Lower leg skin (tissue), 4 donors: ENCODE data around the gene IGFL1. TPM values are rescaled to one million over a fixed set of nuclear protein-coding genes. Genes with fewer than 3 reads are reported as not detected.
A peak's percentile ranks its signal among the peaks of the same experiment; 100 is the strongest.

ENCODE experiments used
- DNase-seq, 2 donors: peaks; one replicate each; pipeline ENCODE4 v3.0.0-alpha.2; 2019; ENCODE audit warnings: low spot score in 2 of 2
- H3K4me3 ChIP-seq: fragments of 200-600 bp; sonication (generic); 2 replicates; pipeline ENCODE4 v1.5.1; 2017; ENCODE audit warnings: mild to moderate bottlenecking, low read depth; ENCODE audit not compliant: poor library complexity, severe bottlenecking
- CTCF ChIP-seq, 3 donors: fragments of 450-650 bp; IDR thresholded peaks; one replicate each; pipeline ENCODE4 v1.5.1; 2016; ENCODE audit warnings: antibody characterized with exemption in 3 of 3, mild to moderate bottlenecking in 3 of 3, moderate library complexity in 2 of 3
- POLR2A ChIP-seq, 2 donors: fragments of 450-650 bp; IDR thresholded peaks; one replicate each; pipeline ENCODE4 v1.6.1; 2016 to 2017; ENCODE audit warnings: antibody characterized with exemption in 2 of 2, mild to moderate bottlenecking in 1 of 2, moderate library complexity in 1 of 2
- WGBS, 2 donors: methylation state at CpG; one replicate each; pipeline ENCODE4 v1.1.5; 2018; 5-methylcytosine and 5-hydroxymethylcytosine counted together
- intact Hi-C: fragments of 100-400 bp; cut with DNase I; formaldehyde crosslinking; loops from one replicate; pipeline ENCODE4 v1.15.0; 2023; ENCODE audit warnings: low total_unique reads
- total RNA-seq, 4 donors: library from RNA; depleted of rRNA; stranded (reverse); fragments of >200 nt; gene quantifications; one replicate each; pipeline ENCODE4 v1.1.0, GENCODE V29; 2016

IGFL1 gene
- total RNA-seq, 4 donors from 2014 or later = 0.55 to 0.88 TPM; not detected in 2

GRCh38 chr19:46198756-46199155, 30.8 kb upstream of the IGFL1 start:
- H3K4me3 ChIP-seq = no peak overlapping the region
- 49 to 54% methylated on average over 3 of the region's 3 CpGs for WGBS, 2 donors
- intact Hi-C loops = no loop called here
- no peak for TF ChIP-seq CTCF (IDR thresholded peaks at IDR 0.05)
- no peak for DNase-seq

- WGBS, 2 donors = 36 to 47% methylated on average over 16 of the region's 16 CpGs
- intact Hi-C loops = no loop called here
- DNase-seq = peak; percentile 88 to 93
- H3K4me3 ChIP-seq = no peak overlapping the region
- TF ChIP-seq POLR2A (IDR thresholded peaks at IDR 0.05) (no peak), CTCF (IDR thresholded peaks at IDR 0.05) (no peak)
Measured at GRCh38 chr19:46201454-46202310, 27.9 kb upstream of the IGFL1 start.

- H3K4me3 ChIP-seq = no peak overlapping the region
- WGBS, 2 donors = 72 to 76% methylated on average over 4 of the region's 4 CpGs
- DNase-seq = no peak
- intact Hi-C loops = no loop called here
- TF ChIP-seq CTCF (IDR thresholded peaks at IDR 0.05) = no peak
- no peak for TF ChIP-seq POLR2A (IDR thresholded peaks at IDR 0.05)
Measured at GRCh38 chr19:46202426-46202825, 27.1 kb upstream of the IGFL1 start.

- no peak overlapping the region for H3K4me3 ChIP-seq
- TF ChIP-seq POLR2A (IDR thresholded peaks at IDR 0.05) (no peak), CTCF (IDR thresholded peaks at IDR 0.05) (no peak)
- DNase-seq = no peak
- WGBS, 2 donors = 77 to 86% methylated on average over 8 of the region's 8 CpGs
- intact Hi-C loops = no loop called here
Measured at GRCh38 chr19:46202872-46203860, 26.4 kb upstream of the IGFL1 start.

- WGBS, 2 donors = 79 to 83% methylated on average over 5 of the region's 5 CpGs
Measured at GRCh38 chr19:46204008-46204407, 25.5 kb upstream of the IGFL1 start.

More at GRCh38 chr19:46204008-46204407, 25.5 kb upstream of the IGFL1 start:
- DNase-seq = no peak
- TF ChIP-seq CTCF (IDR thresholded peaks at IDR 0.05) = no peak
- TF ChIP-seq POLR2A (IDR thresholded peaks at IDR 0.05) = no peak
- intact Hi-C loops = no loop called here
- no peak overlapping the region for H3K4me3 ChIP-seq
